Keratinocyte (primary cell): ENCODE data around the gene CAPN1. TPM values are rescaled to one million over a fixed set of nuclear protein-coding genes. Genes with fewer than 3 reads are reported as not detected.

Experiments used
- DNase-seq: peaks from one replicate; pipeline ENCODE4 v3.0.0-alpha.2; 2011; ENCODE audit warnings: low read depth, missing footprints, low spot score
- FAIRE-seq: peaks from 2 replicates; lab custom pipeline; 2011; peaks lifted over from hg19 to GRCh38; lab: Jason Lieb, UNC
- H2AFZ ChIP-seq: 2 replicates; pipeline ENCODE4 v1.6.0; 2012; ENCODE audit warnings: low read length, control low read depth, inconsistent platforms; ENCODE audit not compliant: control insufficient read depth
- H3K27ac ChIP-seq: 2 replicates; pipeline ENCODE4 v1.5.1; 2011; ENCODE audit warnings: low read length; ENCODE audit not compliant: control insufficient read depth, insufficient read depth
- H3K27me3 ChIP-seq: 3 replicates; pipeline ENCODE4 v1.6.0; 2011; ENCODE audit warnings: low read length; ENCODE audit not compliant: control insufficient read depth, insufficient read depth; ENCODE audit errors: extremely low read depth
- H3K36me3 ChIP-seq, 2 experiments: 2 replicates in 1 of 2; 3 replicates in 1 of 2; pipeline ENCODE4 v1.5.1; 2011; ENCODE audit warnings: low read length in 2 of 2, mild to moderate bottlenecking in 1 of 2; ENCODE audit not compliant: control insufficient read depth in 2 of 2, insufficient read depth in 2 of 2; ENCODE audit errors: extremely low read depth in 1 of 2
- H3K4me1 ChIP-seq: 3 replicates; pipeline ENCODE4 v1.5.1; 2011; ENCODE audit warnings: low read length; ENCODE audit not compliant: control insufficient read depth, insufficient read depth; ENCODE audit errors: extremely low read depth
- H3K4me2 ChIP-seq: 3 replicates; pipeline ENCODE4 v1.6.0; 2011; ENCODE audit warnings: low read depth, low read length; ENCODE audit not compliant: control insufficient read depth, insufficient read depth; ENCODE audit errors: extremely low read depth
- H3K4me3 ChIP-seq, 3 experiments: fragments of 200-600 bp in 1 of 3; sonication (generic) in 1 of 3; 2 replicates in 2 of 3; 3 replicates in 1 of 3; pipeline ENCODE4 v1.5.1; 2011 to 2016; ENCODE audit warnings: low read length in 3 of 3, mild to moderate bottlenecking in 3 of 3, control low read depth in 2 of 3, inconsistent platforms in 1 of 3, low read depth in 1 of 3, mixed read lengths in 1 of 3, mixed run types in 1 of 3, moderate library complexity in 1 of 3; ENCODE audit not compliant: control insufficient read depth in 2 of 3, insufficient read depth in 2 of 3; ENCODE audit errors: extremely low read depth in 1 of 3
- H3K79me2 ChIP-seq: 2 replicates; pipeline ENCODE4 v1.6.0; 2012; ENCODE audit warnings: low read length; ENCODE audit not compliant: control insufficient read depth, insufficient read depth
- H3K9ac ChIP-seq: 3 replicates; pipeline ENCODE4 v1.6.0; 2011; ENCODE audit warnings: low read length; ENCODE audit not compliant: control insufficient read depth, insufficient read depth; ENCODE audit errors: extremely low read depth
- H3K9me1 ChIP-seq: 3 replicates; pipeline ENCODE4 v1.6.0; 2011; ENCODE audit warnings: low read length; ENCODE audit not compliant: control insufficient read depth, insufficient read depth; ENCODE audit errors: extremely low read depth
- H3K9me3 ChIP-seq: 2 replicates; pipeline ENCODE4 v1.5.1; 2012; ENCODE audit warnings: low read depth, low read length; ENCODE audit not compliant: control insufficient read depth
- H4K20me1 ChIP-seq: 3 replicates; pipeline ENCODE4 v1.6.0; 2011; ENCODE audit warnings: low read length; ENCODE audit not compliant: control insufficient read depth, insufficient read depth; ENCODE audit errors: extremely low read depth
- CTCF ChIP-seq, 3 experiments: IDR thresholded peaks in 1 of 3; conservative IDR thresholded peaks in 1 of 3; optimal IDR thresholded peaks in 1 of 3; 2 replicates in 2 of 3; 3 replicates in 1 of 3; pipeline versions ENCODE3 to v1.5.1; 2011; ENCODE audit warnings: low read length in 3 of 3, mild to moderate bottlenecking in 3 of 3, moderate library complexity in 2 of 3, control low read depth in 1 of 3, inconsistent platforms in 1 of 3; ENCODE audit not compliant: insufficient read depth in 2 of 3; ENCODE audit errors: extremely low read depth in 1 of 3
- EZH2 ChIP-seq: IDR thresholded peaks from one replicate; pipeline ENCODE4 v1.6.1; 2012; ENCODE audit warnings: inconsistent platforms, mild to moderate bottlenecking, low read length, moderate library complexity
- dilution Hi-C: fragments of 300-500 bp; cut with MboI; formaldehyde crosslinking; loops from one replicate; pipeline ENCODE4 v1.7.0; 2020; ENCODE audit warnings: low sequenced_read_pairs; ENCODE audit not compliant: extremely low pct_ligation_motif_present
- polyA plus RNA-seq, 5 experiments: library from polyadenylated mRNA; depleted of rRNA in 3 of 5; stranded (reverse) in 3 of 5; stranded (forward) in 1 of 5; unstranded in 1 of 5; fragments of >200 nt; gene quantifications; 1 replicate in 1 of 5; 2 replicates in 3 of 5; 3 replicates in 1 of 5; pipeline versions ENCODE4 v1.2.1 to v1.2.3, GENCODE V29; 2011 to 2012; ENCODE audit warnings: missing spikeins in 2 of 5, low read depth in 1 of 5, low replicate concordance in 1 of 5

The CAPN1 gene
- polyA plus RNA-seq, 1 donor (not counting 4 experiments of a cell fraction or from before 2014, with no cell fraction given), result 250 TPM

- peaks cover 52 to 54% of the 10 kb centered on the region in 2 experiments for H3K36me3 ChIP-seq
These were observed 28.6 kb downstream of the CAPN1 start for GRCh38 chr11:65210361-65210731.

GRCh38 chr11:65210748-65211147, 29.0 kb downstream of the CAPN1 start:
- no peak overlapping the region for H2AFZ ChIP-seq
- H3K27me3 ChIP-seq, result no peaks in the 10 kb centered on the region
- no peaks in the 10 kb centered on the region for H3K9me1 ChIP-seq
- no peak overlapping the region for H3K4me2 ChIP-seq
- no peak overlapping the region for H3K4me3 ChIP-seq
- TF ChIP-seq EZH2 (no peak), CTCF (optimal IDR thresholded peaks at IDR 0.05 in 1 of 3, IDR thresholded peaks at IDR 0.05 in 1 of 3, conservative IDR thresholded peaks at IDR 0.05 in 1 of 3; ENCODE audit: extremely low read depth in 1 of 3, insufficient read depth in 2 of 3, low read length in 3 of 3) (no peak)
- H3K27ac ChIP-seq, result no peak overlapping the region
- no peaks in the 10 kb centered on the region for H3K79me2 ChIP-seq
- H4K20me1 ChIP-seq, result no peaks in the 10 kb centered on the region
- dilution Hi-C loops, result no loop called here
- H3K4me1 ChIP-seq, result no peaks in the 10 kb centered on the region
- FAIRE-seq, result no peak
- no peaks in the 10 kb centered on the region for H3K9me3 ChIP-seq
- H3K36me3 ChIP-seq, result peaks cover 48 to 50% of the 10 kb centered on the region in 2 experiments
- no peak for DNase-seq
- H3K9ac ChIP-seq, result no peak overlapping the region

More at GRCh38 chr11:65210361-65210731, 28.6 kb downstream of the CAPN1 start:
- Histone ChIP-seq H2AFZ (no peak overlapping the region), H3K4me3 (no peak overlapping the region), H3K4me1 (no peaks in the 10 kb centered on the region), H3K4me2 (no peak overlapping the region), H3K27me3 (no peaks in the 10 kb centered on the region), H3K9ac (no peak overlapping the region), H3K9me3 (no peaks in the 10 kb centered on the region), H3K9me1 (no peaks in the 10 kb centered on the region), H3K27ac (no peak overlapping the region), H3K79me2 (no peaks in the 10 kb centered on the region), H4K20me1 (peaks cover 2% of the 10 kb centered on the region)
- dilution Hi-C loops, result no loop called here
- FAIRE-seq (no peak), DNase-seq (no peak)
- TF ChIP-seq EZH2, result no peak
- TF ChIP-seq CTCF (optimal IDR thresholded peaks at IDR 0.05 in 1 of 3, IDR thresholded peaks at IDR 0.05 in 1 of 3, conservative IDR thresholded peaks at IDR 0.05 in 1 of 3; ENCODE audit: extremely low read depth in 1 of 3, insufficient read depth in 2 of 3, low read length in 3 of 3), result no peak
